HG02973 (cell line): ENCODE data around the gene MYO3B.
"Not testable (repeated sequence)": the region's sequence is repeated elsewhere in the genome, so short reads cannot be mapped to it uniquely, and the experiment has no call there.

Experiments
- ATAC-seq: cut with Tn5 transposase; IDR thresholded peaks from one replicate; pipeline ENCODE4 v1.9.1; 2021; ENCODE audit warnings: moderate library complexity; ENCODE audit not compliant: unreplicated experiment

The MYO3B gene

GRCh38 chr2:170582751-170583463 lies 405.0 kb downstream of the MYO3B start:
- no peak for ATAC-seq

GRCh38 chr2:170585067-170585466 lies 407.1 kb downstream of the MYO3B start:
- ATAC-seq = no peak

GRCh38 chr2:170586571-170587095 lies 408.7 kb downstream of the MYO3B start:
- ATAC-seq = no peak

- no peak for ATAC-seq
These were observed 409.2 kb downstream of the MYO3B start for GRCh38 chr2:170587117-170587516.

GRCh38 chr2:170587922-170588321 lies 410.0 kb downstream of the MYO3B start:
- ATAC-seq = no peak

GRCh38 chr2:170588729-170589128 lies 410.8 kb downstream of the MYO3B start:
- no peak for ATAC-seq

- no peak for ATAC-seq
These were observed 418.6 kb downstream of the MYO3B start for GRCh38 chr2:170596576-170596975.

- ATAC-seq = no peak
These were observed 420.1 kb downstream of the MYO3B start for GRCh38 chr2:170598067-170598395.

- no peak for ATAC-seq
These were observed 423.5 kb downstream of the MYO3B start for GRCh38 chr2:170601489-170601888.

GRCh38 chr2:170605862-170606261 lies 427.9 kb downstream of the MYO3B start:
- no peak for ATAC-seq

- no peak for ATAC-seq
These were observed 429.2 kb downstream of the MYO3B start for GRCh38 chr2:170607171-170607570.

- no peak for ATAC-seq
These were observed 432.7 kb downstream of the MYO3B start for GRCh38 chr2:170610615-170611014.

- ATAC-seq = not testable (repeated sequence)
These were observed 441.0 kb downstream of the MYO3B start for GRCh38 chr2:170618948-170619347.

- not testable (repeated sequence) for ATAC-seq
These were observed 457.1 kb downstream of the MYO3B start for GRCh38 chr2:170635094-170635493.

- no peak for ATAC-seq
These were observed 461.7 kb downstream of the MYO3B start for GRCh38 chr2:170639635-170640034.

GRCh38 chr2:170641961-170642360 lies 464.0 kb downstream of the MYO3B start:
- no peak for ATAC-seq

GRCh38 chr2:170643346-170643745 lies 465.4 kb downstream of the MYO3B start:
- ATAC-seq = no peak

GRCh38 chr2:170647741-170648436 lies 469.9 kb downstream of the MYO3B start:
- ATAC-seq = no peak

GRCh38 chr2:170651624-170652325 lies 473.8 kb downstream of the MYO3B start:
- ATAC-seq = no peak

GRCh38 chr2:170652637-170653417 lies 474.9 kb downstream of the MYO3B start:
- no peak for ATAC-seq

GRCh38 chr2:170656669-170657068 lies 478.7 kb downstream of the MYO3B start:
- no peak for ATAC-seq
